Body of pancreas (tissue), 4 donors: ENCODE measurements around the gene USP51. TPM values are rescaled to one million over a fixed set of nuclear protein-coding genes. Genes with fewer than 3 reads are reported as not detected.
"Not testable (repeated sequence)": the region's sequence is repeated elsewhere in the genome, so short reads cannot be mapped to it uniquely, and the experiment has no call there.

Source experiments
- ATAC-seq: fragments of 150-250 bp; one replicate; pipeline ENCODE4 v1.9.1; 2016
- DNase-seq, 4 donors: peaks; one replicate each; pipeline ENCODE4 v3.0.0-alpha.2; 2019
- H3K27ac ChIP-seq, 4 donors: fragments of 200-600 bp; sonication (generic); 1 replicate in 3 of 4; 2 replicates in 1 of 4; pipeline versions ENCODE4 v1.5.1 to v1.6.1; 2016 to 2019; ENCODE audit warnings: mild to moderate bottlenecking in 1 of 4, mixed read lengths in 1 of 4, moderate library complexity in 1 of 4
- H3K27me3 ChIP-seq, 2 donors: fragments of 200-600 bp; sonication (generic); one replicate each; pipeline ENCODE4 v1.6.0; 2016; ENCODE audit warnings: mild to moderate bottlenecking in 1 of 2
- H3K36me3 ChIP-seq, 2 donors: fragments of 200-600 bp; sonication (generic); replicated peaks in 1 of 2; 2 replicates each; pipeline ENCODE4 v1.5.1; 2016; ENCODE audit warnings: low read depth in 2 of 2; ENCODE audit not compliant: insufficient read depth in 1 of 2
- H3K4me1 ChIP-seq: fragments of 200-600 bp; sonication (generic); one replicate; pipeline ENCODE4 v1.6.0; 2016
- H3K4me3 ChIP-seq, 2 donors: fragments of 200-600 bp; sonication (generic); 1 replicate in 1 of 2; 2 replicates in 1 of 2; pipeline ENCODE4 v1.5.1; 2016 to 2019
- H3K9me3 ChIP-seq, 3 donors: fragments of 200-600 bp; sonication (generic); 1 replicate in 2 of 3; 2 replicates in 1 of 3; pipeline ENCODE4 v1.5.1; 2016
- CTCF ChIP-seq, 7 experiments: fragments of 450-650 bp in 4 of 7; fragments of 200-600 bp in 3 of 7; sonication (generic) in 3 of 7; IDR thresholded peaks; one replicate each; pipeline ENCODE4 v1.5.1; 2016 to 2019; ENCODE audit warnings: antibody characterized with exemption in 7 of 7
- POLR2A ChIP-seq, 3 donors: fragments of 450-650 bp; IDR thresholded peaks; one replicate each; pipeline ENCODE4 v1.6.1; 2016; ENCODE audit warnings: antibody characterized with exemption in 3 of 3, mild to moderate bottlenecking in 2 of 3
- WGBS, 2 donors: methylation state at CpG; one replicate each; pipeline ENCODE4 v1.1.5; 2017; 5-methylcytosine and 5-hydroxymethylcytosine counted together
- intact Hi-C: fragments of 100-400 bp; cut with DNase I; formaldehyde crosslinking; loops from one replicate; pipeline ENCODE4 v1.15.1; 2023
- total RNA-seq, 2 donors: library from RNA; depleted of rRNA; stranded (reverse); fragments of >200 nt; gene quantifications; one replicate each; pipeline ENCODE4 v1.1.0, GENCODE V29; 2016

USP51 gene
- total RNA-seq, 2 donors from 2014 or later = 0.99 to 1.6 TPM

DNA sequence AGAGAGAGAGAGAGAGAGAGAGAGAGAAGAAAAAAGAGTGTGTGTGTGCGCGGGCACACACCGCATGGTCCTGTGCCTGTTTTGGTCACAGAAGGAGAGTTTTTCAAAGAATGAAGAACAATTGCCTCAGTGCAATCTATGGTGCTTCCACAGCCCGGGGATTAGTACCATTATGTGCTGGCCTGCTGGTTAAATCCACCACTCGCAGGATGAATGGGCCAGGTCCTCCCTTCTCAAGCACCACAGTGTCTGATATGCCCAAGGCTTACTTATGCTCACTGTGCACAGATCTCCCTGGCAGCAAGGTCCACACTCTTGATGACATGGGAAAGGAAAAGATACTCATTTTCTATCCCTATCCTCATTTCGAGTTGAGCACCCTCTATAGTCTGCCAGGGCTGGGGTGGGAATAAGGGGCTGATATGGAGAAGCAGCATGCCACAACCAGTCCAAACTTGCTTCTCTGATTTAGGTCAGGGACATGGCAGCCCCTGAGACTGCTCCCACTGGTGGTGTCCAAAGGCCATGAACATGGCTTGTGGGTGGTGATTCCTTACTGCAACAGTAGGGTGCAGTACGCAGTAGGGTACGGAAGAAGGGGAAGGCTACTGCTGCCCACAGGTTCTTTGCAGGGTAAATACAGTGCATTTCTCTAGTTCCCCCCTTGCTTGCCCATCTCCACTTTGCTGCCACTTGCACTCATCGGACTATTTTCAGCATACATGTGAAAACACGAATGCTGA, 18.9 kb upstream of the USP51 start:
- H3K4me1 ChIP-seq, ATAC-seq, DNase-seq, H3K4me3 ChIP-seq, H3K36me3 ChIP-seq, H3K27ac ChIP-seq, H3K9me3 ChIP-seq, H3K27me3 ChIP-seq, intact Hi-C loops: not testable (repeated sequence)
- WGBS, 2 donors = no CpG with 5 or more reads among the region's 10 CpGs

DNA sequence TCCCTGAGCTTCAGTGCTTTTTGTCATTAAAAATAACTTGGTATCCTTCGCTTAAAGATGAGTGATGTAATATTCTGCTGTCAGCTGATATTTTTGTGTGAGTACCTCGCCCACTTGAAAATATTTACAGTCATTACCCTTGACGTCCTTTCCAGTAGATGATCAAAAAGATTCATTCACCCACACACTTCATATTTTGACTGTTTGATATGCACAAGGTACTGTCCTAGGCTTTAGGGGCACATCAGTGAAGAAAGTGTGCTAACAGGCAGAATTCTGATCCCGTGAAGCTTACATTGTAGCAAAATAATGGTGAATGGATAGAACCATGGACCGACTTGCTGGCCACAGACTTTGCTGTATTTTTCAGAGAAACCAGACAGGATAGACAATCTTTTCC, 18.1 kb upstream of the USP51 start:
- ATAC-seq, H3K27me3 ChIP-seq: not testable (repeated sequence)

GRCh38 chrX:55507010-55507409, 17.4 kb upstream of the USP51 start:
- H3K9me3 ChIP-seq, H3K4me1 ChIP-seq, H3K36me3 ChIP-seq, DNase-seq, H3K27ac ChIP-seq, H3K4me3 ChIP-seq, intact Hi-C loops, ATAC-seq, H3K27me3 ChIP-seq: not testable (repeated sequence)
- no CpG with 5 or more reads among the region's 5 CpGs for WGBS, 2 donors

More for the DNA sequence above, 18.1 kb upstream of the USP51 start:
- H3K27ac ChIP-seq, H3K4me3 ChIP-seq, DNase-seq, H3K9me3 ChIP-seq, intact Hi-C loops, H3K36me3 ChIP-seq, H3K4me1 ChIP-seq: not testable (repeated sequence)
- WGBS, 2 donors = no CpG with 5 or more reads among the region's 5 CpGs

- Histone ChIP-seq H3K36me3 (no peaks in the 10 kb centered on the region), H3K4me3 (no peak overlapping the region), H3K27ac (no peak overlapping the region), H3K4me1 (peaks cover 12% of the 10 kb centered on the region), H3K9me3 (no peaks in the 10 kb centered on the region), H3K27me3 (no peaks in the 10 kb centered on the region)
- 43 to 70% methylated on average over 2 to 4 of the region's 4 CpGs for WGBS, 2 donors
- no peak for ATAC-seq
- intact Hi-C loops = no loop called here
- TF ChIP-seq CTCF (IDR thresholded peaks at IDR 0.05) = no peak
- no peak for TF ChIP-seq POLR2A (IDR thresholded peaks at IDR 0.05)
- DNase-seq = peak in 2 of 4 donors; percentile 3 to 12
Measured at GRCh38 chrX:55490974-55491373, 1.3 kb upstream of the USP51 start.

DNA sequence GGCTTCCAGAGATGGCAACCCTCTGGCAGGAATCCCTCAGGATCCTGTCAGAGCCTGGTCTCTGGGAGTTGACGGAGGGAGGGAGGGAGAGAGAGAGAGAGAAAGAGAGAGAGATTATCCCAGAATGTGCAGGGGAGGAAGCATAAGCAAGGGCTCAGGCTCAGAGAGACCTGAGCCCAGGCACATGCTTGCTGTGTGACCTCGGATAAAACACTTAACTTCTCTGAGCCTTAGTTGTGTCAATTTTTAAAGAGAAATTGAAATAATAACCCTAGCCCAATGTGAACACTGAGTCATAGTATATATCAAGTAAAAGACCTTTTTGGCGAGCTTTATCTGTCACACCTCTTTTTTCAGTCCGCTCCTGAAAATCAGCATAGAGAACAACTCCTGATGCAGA, 473 bp upstream of the USP51 start:
- WGBS, 2 donors = 45 to 60% methylated on average over 4 of the region's 4 CpGs
- Histone ChIP-seq H3K27me3 (no peaks in the 10 kb centered on the region), H3K27ac (peak overlapping the region in 3 of 4 donors; percentile 81 to 87 (median 82)), H3K36me3 (no peaks in the 10 kb centered on the region), H3K4me1 (peaks cover 12% of the 10 kb centered on the region), H3K9me3 (no peaks in the 10 kb centered on the region), H3K4me3 (no peak overlapping the region)
- intact Hi-C loops = no loop called here
- TF ChIP-seq POLR2A (IDR thresholded peaks at IDR 0.05) (no peak), CTCF (IDR thresholded peaks at IDR 0.05) (no peak)
- DNase-seq = no peak
- no peak for ATAC-seq

- Histone ChIP-seq H3K4me3 (peak overlapping the region; percentile 51 to 53), H3K27me3 (no peaks in the 10 kb centered on the region), H3K9me3 (no peaks in the 10 kb centered on the region), H3K27ac (peak overlapping the region; percentile 67 to 87 (median 82)), H3K36me3 (no peaks in the 10 kb centered on the region), H3K4me1 (peaks cover 12% of the 10 kb centered on the region)
- DNase-seq = peak; percentile 53 to 73 (median 65)
- 0% methylated on average over 5 to 38 of the region's 54 CpGs for WGBS, 2 donors
- peak; percentile 77 for ATAC-seq
- TF ChIP-seq CTCF (IDR thresholded peaks at IDR 0.05) = peak in 1 of 7 experiments; percentile 1
- TF ChIP-seq POLR2A (IDR thresholded peaks at IDR 0.05) = peak in 2 of 3 donors; percentile 21 to 47
- intact Hi-C loops = no loop called here
Measured at GRCh38 chrX:55488593-55489313, 895 bp downstream of the USP51 start.
